ENCODE results near the gene KIF26A. TPM values are rescaled to one million over a fixed set of nuclear protein-coding genes. Genes with fewer than 3 reads are reported as not detected.

Gene KIF26A
- polyA plus RNA-seq, 1 experiment = 0.10 TPM

DNA sequence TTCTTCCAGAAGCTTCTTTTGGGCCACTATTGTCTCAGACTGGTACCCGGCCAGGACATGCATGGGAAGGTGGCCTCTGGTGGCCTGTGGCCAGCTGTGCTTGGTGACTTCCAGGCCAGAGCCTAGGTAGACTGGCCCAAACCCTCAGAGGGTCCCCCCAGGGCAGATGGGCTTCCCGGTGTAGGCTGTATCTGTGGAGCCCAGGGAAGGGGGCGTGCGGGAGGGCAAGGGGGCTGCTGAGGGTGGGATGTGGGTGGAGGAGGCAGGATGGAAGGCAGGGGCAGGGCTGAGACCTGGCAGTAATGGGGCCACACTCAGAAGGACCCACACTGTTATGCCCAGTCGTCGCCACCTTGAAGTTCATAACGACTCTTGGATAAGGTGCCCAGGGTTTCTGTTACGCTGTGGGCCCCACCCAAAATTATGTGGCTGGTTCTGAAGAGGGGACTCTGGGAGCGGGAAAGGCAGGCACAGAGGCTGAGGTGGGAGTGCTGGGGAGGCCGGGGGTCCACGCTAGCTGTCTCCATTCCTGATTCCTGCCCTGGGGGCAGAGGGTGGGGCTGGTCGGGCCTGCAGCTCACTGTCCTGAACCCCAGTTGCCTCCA is 52.1 kb downstream of the KIF26A start:
- H3K27me3 ChIP-seq (ENCODE audit: control insufficient read depth, insufficient read depth, low read length) = no peaks in the 10 kb centered on the region
- TF ChIP-seq, protein P1, sequence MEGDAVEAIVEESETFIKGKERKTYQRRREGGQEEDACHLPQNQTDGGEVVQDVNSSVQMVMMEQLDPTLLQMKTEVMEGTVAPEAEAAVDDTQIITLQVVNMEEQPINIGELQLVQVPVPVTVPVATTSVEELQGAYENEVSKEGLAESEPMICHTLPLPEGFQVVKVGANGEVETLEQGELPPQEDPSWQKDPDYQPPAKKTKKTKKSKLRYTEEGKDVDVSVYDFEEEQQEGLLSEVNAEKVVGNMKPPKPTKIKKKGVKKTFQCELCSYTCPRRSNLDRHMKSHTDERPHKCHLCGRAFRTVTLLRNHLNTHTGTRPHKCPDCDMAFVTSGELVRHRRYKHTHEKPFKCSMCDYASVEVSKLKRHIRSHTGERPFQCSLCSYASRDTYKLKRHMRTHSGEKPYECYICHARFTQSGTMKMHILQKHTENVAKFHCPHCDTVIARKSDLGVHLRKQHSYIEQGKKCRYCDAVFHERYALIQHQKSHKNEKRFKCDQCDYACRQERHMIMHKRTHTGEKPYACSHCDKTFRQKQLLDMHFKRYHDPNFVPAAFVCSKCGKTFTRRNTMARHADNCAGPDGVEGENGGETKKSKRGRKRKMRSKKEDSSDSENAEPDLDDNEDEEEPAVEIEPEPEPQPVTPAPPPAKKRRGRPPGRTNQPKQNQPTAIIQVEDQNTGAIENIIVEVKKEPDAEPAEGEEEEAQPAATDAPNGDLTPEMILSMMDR (IDR thresholded peaks at IDR 0.05; ENCODE audit: insufficient read depth, low read depth, low read length) = no peak
- no peaks in the 10 kb centered on the region for H3K36me3 ChIP-seq (ENCODE audit: control insufficient read depth, insufficient read depth, low read length)
- no peak for DNase-seq (ENCODE audit: low read depth)
- no peak overlapping the region for H3K4me3 ChIP-seq (ENCODE audit: low read depth, low read length)
- CTCF ChIA-PET = no interaction called here
- POLR2A ChIA-PET = no interaction called here

DNA sequence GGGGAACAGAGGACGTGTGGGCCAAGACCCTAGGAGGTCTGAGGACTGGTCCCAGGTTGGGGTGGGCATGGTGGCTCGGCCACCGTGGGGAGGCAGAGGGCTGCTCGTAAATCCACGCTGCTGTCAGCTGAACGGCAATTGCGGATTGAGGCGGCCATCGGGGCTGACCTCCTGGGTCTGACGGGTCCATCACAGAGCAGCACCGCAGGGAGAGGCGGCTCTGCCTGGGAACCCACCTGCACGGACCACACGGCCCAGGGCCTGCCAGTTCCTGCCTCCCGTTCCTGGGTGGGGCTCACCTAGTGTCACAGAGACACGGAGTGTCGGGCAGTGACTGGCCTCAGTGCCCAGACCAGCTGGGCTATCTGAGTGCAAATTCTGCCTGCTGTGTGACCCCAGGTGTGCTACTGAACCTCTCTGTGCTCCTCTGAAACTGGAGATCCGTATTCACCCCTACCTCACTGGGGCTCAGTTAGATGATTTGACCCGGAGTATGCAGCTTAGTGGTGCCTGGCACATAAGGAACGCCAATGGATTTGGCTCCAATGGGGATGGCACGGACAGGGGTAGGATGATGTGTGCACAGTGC is 53.1 kb downstream of the KIF26A start:
- no peaks in the 10 kb centered on the region for H3K27me3 ChIP-seq (ENCODE audit: control insufficient read depth, insufficient read depth, low read length)
- POLR2A ChIA-PET = no interaction called here
- TF ChIP-seq, protein P1 (IDR thresholded peaks at IDR 0.05; ENCODE audit: insufficient read depth, low read depth, low read length) = no peak
- CTCF ChIA-PET = interaction anchor here (0.6 kb wide), 1 partner anchor 87 kb away, joined by 3 read pairs; no protein-coding TSS in a partner anchor
- H3K36me3 ChIP-seq (ENCODE audit: control insufficient read depth, insufficient read depth, low read length) = no peaks in the 10 kb centered on the region
- H3K4me3 ChIP-seq (ENCODE audit: low read depth, low read length) = no peak overlapping the region
- DNase-seq (ENCODE audit: low read depth) = no peak

DNA sequence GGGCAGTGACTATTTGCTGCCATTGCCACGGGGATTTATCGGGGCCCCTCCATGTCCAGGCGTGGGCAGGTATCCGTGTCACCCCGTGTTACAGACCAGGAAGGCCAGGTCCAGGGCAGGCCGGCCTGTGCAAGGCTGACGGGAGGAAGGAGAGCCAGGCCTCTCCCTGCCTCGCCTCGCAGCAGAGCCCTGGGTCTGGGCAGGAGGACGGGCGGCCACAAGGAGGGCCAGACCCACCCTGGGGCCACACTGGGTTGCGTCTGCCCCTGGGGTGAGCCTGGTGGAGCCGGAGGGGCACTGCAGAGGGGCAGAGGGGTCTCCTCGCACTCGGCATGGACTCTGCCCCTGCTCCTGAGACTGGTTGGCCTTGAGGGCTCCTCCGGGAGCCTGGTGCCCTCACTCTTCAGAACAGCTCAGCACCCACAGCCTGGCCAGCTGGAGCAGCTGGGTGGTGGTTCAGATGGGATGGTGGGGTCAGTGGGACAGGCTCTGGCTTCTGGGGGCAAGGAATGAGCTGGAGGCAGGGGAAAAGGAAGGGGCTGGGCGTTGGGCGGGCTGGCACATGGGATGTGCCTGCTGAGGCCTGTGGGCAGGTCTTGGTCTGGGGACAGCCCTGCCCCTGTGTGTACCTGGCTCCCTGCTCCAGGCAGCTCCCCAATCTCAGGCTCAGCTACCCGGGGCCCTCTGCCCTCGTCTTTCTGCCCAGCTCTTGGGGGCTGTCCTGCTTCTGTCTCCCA is 53.9 kb downstream of the KIF26A start:
- CTCF ChIA-PET = interaction anchor here (0.6 kb wide), 1 partner anchor 86 kb away, joined by 3 read pairs; no protein-coding TSS in a partner anchor
- no peak for DNase-seq (ENCODE audit: low read depth)
- TF ChIP-seq, protein P1 (IDR thresholded peaks at IDR 0.05; ENCODE audit: insufficient read depth, low read depth, low read length) = no peak
- POLR2A ChIA-PET = no interaction called here
- Histone ChIP-seq H3K4me3 (ENCODE audit: low read depth, low read length) (no peak overlapping the region), H3K27me3 (ENCODE audit: control insufficient read depth, insufficient read depth, low read length) (no peaks in the 10 kb centered on the region), H3K36me3 (ENCODE audit: control insufficient read depth, insufficient read depth, low read length) (no peaks in the 10 kb centered on the region)

DNA sequence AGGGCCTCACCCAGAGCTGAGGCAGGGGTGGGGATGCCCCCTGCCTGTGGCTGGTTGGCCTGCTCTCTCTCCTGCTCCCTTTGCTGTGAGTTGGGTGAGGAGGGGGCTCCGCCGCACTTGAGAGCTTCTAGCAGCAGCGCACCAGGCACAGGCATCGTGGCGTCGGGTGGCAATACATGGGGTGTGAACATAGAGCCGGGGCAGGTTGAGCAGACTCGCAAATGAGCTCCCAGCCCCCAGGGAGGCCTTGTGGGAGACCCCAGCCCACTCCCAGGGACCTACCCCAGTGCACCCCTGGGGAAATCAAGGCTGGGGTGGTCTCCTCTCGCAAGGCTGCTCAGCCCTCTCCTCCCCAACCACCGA is 54.5 kb downstream of the KIF26A start:
- DNase-seq (ENCODE audit: low read depth) = no peak
- H3K27me3 ChIP-seq (ENCODE audit: control insufficient read depth, insufficient read depth, low read length) = no peaks in the 10 kb centered on the region
- ChIA-PET CTCF (no interaction called here), POLR2A (no interaction called here)
- no peaks in the 10 kb centered on the region for H3K36me3 ChIP-seq (ENCODE audit: control insufficient read depth, insufficient read depth, low read length)
- TF ChIP-seq, protein P1 (IDR thresholded peaks at IDR 0.05; ENCODE audit: insufficient read depth, low read depth, low read length) = no peak
- no peak overlapping the region for H3K4me3 ChIP-seq (ENCODE audit: low read depth, low read length)

DNA sequence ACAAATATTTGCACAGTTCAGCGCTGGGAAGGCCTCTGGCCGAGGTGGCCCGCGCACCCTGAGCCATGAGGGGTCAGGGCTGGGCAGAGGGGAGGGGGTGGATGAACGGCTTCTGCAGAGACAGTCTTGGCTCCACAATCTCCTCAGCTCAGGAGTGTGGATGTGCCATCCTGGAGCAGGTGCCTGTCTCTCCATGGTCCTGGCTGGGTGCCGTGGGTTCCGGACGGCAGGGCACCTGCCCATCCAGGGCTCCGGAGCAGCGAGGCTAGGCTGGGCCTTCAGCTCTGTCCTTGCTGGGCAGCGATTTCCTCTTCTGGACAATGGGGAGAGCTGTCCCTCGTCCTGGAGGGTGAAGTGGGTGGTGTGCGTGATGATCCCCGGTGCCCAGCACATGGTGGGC is 55.6 kb downstream of the KIF26A start:
- POLR2A ChIA-PET = no interaction called here
- no peak for DNase-seq (ENCODE audit: low read depth)
- TF ChIP-seq, protein P1 (IDR thresholded peaks at IDR 0.05; ENCODE audit: insufficient read depth, low read depth, low read length) = no peak
- Histone ChIP-seq H3K4me3 (ENCODE audit: low read depth, low read length) (no peak overlapping the region), H3K36me3 (ENCODE audit: control insufficient read depth, insufficient read depth, low read length) (no peaks in the 10 kb centered on the region), H3K27me3 (ENCODE audit: control insufficient read depth, insufficient read depth, low read length) (no peaks in the 10 kb centered on the region)
- CTCF ChIA-PET = no interaction called here
